ENCODE measurements around the gene CDRT15L2.
"Not testable (repeated sequence)": the region's sequence is repeated elsewhere in the genome, so short reads cannot be mapped to it uniquely, and the experiment has no call there.

CDRT15L2 gene

DNA sequence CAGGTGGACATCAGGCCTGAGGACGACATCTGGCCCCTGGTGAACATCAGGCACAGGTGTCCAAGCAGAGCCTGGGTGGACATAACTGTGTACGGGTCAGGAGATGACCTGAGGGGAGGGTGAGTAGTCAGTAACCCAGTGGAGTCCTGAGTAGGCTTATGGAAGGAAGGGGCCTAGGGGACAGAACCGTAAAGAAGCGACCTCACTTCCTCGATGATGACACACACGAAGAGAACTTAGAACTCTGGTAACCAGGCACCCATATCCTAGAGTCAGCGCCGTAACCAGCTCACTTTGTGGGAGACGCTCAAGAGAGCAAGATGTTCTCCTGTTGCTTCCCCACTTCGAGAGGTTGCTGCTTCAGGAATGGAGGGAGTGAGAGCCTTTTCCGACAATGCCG, at the start of gene CDRT15L2:
CDRT15L2 (plus strand) TSS at position 301 of the 400 bp plus-strand sequence; CDS start at position 321, 20 bp downstream.
- not testable (repeated sequence) for DNase-seq (ENCODE audit: low read depth in 2 of 3, low spot score in 1 of 3)

DNA sequence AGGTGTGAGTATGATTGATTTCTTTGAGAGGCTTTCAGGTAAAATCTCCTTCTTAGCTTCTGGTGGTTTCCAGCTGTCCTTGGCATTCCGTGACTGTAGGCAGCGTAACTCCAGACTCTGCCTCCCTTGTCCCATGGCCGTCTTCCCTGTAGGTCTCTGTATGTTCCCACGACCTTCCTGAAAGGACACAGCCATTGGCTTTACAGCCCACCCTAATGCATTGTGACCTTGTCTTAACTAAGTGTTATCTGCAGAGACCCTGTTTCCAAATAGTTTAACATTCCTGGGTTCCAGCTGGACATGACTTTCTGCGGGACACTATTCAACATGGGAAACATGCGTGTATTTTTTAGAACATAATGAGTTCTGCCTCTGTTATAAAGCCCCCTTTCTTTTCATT, 49.4 kb upstream of the CDRT15L2 start:
- not testable (repeated sequence) for DNase-seq (ENCODE audit: low read depth in 2 of 3, low spot score in 1 of 3)

DNA sequence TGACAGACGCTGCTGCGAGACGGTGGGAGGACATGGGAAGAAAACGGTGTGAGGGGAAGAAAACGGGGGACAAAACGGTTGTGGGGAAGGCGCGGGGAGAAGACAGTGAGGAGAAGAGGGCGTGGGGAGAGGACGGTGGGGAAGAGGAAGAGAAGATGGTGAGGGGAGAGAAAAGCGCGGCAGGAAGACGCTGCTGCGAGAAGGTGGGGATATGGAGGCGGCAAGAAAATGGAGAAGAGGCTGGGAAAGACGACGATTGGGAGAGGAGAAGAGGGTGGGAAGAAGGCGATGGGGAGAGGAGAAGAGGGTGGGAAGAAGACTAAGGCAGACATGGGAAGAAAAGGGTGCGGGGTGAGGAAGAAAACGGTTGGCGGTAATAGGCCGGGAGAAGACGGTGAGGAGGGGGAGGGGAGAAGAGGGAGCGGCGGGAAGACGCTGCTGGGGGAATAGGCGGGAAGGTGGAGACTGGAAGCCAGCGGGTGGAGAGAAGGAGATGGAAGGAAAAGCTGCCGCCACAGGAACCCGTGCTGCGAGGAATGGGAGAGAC, 46.9 kb upstream of the CDRT15L2 start:
- DNase-seq (ENCODE audit: low read depth in 2 of 3, low spot score in 1 of 3): not testable (repeated sequence)

DNA sequence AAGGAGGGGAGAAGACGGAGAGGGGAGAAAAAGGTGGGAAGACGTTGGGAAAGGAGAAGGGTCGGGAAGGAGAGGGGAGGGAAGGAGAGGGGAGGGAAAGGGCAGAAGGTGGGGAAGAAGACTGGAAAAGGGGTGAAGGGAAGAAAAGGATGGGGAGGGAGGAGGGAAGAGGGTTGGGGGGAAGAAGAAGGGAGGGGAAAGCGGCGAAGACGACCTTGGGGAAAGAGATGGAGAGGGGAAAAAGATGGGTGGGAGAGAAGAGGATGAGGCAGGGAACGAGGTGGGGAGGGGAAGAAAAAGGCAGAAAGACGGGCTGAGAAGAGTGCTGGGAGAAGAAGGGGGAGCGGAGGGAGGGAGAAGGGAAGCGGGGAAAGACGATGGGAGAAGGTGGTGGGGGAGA, 46.3 kb upstream of the CDRT15L2 start:
- DNase-seq (ENCODE audit: low read depth in 2 of 3, low spot score in 1 of 3): not testable (repeated sequence)

DNA sequence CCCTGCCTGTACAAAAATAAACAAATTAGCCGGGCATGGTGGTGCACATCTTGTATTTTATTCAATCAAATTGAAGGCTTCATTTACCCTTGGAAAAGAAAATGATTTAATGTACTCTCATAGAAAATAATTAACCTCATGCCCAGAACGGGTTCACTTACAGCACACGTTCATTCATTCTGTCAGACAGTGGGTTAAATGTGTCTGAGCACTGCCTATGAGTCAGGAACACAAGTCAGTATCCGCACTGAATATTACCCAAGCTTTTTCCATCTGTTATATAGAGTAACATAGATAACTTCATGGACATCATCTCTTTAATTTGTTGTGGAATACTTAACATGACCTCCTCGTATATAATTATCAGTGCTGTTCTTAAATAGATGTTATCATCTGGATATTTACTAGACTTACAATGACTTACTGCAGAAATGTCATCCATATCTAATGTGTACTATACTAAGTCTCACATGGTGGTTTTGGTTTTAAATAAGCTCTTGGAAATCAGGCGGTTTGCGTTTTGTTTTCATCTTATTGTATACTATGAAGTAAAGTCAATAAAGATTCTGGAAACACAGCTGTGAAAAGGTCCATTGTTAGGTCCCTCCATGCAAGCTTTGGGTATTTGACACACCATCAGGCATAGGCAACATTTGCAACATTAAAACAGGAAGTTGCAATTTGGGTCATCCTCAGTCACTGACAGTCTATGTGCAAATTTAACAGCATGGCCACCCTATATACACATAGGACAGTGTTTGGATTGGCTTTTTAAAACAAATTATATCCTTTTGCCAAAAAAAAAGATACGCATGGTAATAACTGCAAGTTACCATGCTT, 44.6 kb upstream of the CDRT15L2 start:
- DNase-seq (ENCODE audit: low read depth in 2 of 3, low spot score in 1 of 3): not testable (repeated sequence)

DNA sequence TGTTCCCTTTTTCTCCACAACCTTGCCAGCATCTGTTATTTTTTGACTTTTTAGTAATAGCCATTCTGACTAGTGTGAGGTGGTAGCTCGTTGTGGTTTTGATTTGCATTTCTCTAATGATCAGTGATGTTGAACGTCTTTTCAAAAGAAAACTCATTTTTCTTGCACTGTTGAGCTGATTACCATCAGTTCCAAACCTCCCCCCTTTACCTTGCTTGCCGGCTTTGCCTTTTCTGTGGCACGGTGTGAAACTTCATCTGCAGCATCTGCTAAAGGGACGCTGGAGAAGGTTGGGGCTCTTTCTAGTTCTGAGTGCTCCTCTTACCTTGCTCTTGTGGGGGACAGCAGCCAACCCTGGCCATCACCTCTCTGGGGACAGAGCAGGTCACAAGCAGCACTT, 39.1 kb upstream of the CDRT15L2 start:
- not testable (repeated sequence) for DNase-seq (ENCODE audit: low read depth in 2 of 3, low spot score in 1 of 3)

DNA sequence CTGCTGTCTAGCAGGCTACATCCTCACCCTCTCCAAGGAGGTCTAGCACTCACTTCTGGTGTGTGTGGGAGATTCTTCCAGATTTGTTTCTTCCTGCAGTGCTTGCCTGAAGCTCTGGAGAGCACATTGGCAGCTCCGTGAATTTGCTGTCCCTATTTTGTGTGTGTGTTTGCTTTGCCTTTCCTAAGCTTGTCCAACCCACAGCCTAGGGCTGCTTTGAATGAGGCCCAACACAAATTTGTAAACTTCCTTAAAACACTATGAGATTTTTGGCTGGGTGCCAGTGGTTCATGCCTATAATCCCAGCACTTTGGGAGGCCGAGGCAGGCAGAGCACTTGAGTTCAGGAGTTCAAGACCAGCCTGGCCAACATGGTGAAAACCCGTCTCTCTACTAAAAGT, 38.7 kb upstream of the CDRT15L2 start:
- not testable (repeated sequence) for DNase-seq (ENCODE audit: low read depth in 2 of 3, low spot score in 1 of 3)

DNA sequence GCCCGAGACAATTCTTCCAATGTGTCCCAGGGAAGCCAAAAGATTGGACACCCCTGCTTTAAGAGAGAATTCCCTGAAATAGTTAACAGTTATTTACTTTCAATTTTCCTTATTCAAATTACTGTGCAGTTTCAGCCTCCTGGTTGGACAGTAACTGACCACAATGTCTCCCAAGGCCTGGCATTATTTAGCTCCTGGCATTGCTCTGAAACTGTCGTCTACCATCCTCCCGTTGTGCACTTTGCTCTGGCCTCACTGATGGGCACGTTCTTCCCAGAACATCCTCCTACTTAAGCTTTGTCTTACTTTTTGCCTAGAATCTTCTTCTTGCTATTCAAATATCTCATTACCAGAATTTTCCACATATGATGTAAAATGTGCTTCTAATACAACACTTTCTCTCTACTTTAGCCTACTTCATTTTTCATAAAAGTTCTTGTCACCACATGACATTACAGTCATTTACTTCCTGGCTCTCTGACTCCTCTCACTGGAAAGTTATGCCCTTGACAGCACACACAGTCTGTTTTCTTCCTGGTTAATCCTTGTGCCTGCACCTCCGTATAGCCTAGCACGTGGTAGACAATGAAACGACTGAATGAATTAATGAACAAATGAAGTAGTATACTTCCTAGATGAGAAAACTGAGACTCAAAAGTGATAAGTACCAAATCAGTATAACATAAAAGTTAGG, 37.5 kb upstream of the CDRT15L2 start:
- not testable (repeated sequence) for DNase-seq (ENCODE audit: low read depth in 2 of 3, low spot score in 1 of 3)

DNA sequence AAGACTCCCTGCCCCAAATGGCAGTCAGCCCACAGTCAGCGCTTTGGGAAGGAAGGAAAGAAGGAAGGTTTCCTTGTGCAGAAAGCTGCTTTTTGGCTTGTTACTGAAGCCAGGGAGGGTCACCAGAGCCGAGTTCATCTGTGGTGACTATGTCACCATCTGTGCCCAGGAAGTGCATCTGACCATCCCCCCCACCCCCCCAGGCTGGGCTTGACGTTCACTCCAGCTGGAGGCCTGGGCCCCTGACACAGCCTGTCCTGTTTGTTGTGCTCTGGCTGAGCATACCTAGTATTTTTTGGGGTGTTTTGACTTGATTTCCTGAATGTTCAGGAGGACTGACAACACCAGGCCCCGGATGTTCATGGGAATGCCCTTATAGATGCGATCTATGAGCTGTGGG, 31.6 kb upstream of the CDRT15L2 start:
- DNase-seq (ENCODE audit: low read depth in 2 of 3, low spot score in 1 of 3): not testable (repeated sequence)

DNA sequence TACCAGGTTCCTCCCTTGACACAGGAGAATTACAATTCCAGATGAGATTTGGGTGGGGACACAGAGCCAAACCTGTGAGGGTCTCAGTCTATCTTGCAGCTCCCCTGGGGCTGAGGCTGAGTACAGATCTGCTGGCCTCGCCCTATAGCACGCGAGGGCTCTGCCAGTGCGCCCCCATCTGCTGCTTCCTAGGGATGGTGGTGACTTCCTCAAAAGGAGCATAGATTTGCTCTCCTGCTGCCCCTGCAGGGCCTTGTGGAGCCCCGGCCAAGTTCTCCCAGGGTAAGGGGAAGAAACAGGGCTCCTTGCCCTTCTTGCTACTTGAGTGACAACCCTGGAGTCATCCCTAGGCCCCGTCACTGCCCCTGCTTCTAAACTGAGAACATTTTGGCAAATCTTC, 26.6 kb upstream of the CDRT15L2 start:
- not testable (repeated sequence) for DNase-seq (ENCODE audit: low read depth in 2 of 3, low spot score in 1 of 3)

DNA sequence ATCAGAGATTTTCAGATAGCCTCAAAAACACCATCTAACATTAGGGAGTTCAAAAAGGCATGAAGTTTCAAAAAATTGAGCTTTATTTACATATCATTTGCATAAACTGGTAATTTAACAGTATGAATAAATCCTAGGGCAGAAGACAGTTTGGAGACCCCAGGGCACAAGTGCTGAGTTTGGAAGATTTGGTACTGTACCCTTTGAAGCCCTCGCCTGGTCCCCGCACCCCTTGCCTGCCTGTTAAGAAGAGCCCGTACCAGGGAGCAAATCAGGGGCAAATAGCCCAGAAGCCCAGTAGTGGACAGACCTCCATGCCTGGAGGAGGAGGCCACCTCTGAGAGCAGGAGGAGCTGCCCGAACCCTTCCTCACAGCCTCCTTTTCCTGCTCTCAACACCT, 24.8 kb upstream of the CDRT15L2 start:
- not testable (repeated sequence) for DNase-seq (ENCODE audit: low read depth in 2 of 3, low spot score in 1 of 3)

DNA sequence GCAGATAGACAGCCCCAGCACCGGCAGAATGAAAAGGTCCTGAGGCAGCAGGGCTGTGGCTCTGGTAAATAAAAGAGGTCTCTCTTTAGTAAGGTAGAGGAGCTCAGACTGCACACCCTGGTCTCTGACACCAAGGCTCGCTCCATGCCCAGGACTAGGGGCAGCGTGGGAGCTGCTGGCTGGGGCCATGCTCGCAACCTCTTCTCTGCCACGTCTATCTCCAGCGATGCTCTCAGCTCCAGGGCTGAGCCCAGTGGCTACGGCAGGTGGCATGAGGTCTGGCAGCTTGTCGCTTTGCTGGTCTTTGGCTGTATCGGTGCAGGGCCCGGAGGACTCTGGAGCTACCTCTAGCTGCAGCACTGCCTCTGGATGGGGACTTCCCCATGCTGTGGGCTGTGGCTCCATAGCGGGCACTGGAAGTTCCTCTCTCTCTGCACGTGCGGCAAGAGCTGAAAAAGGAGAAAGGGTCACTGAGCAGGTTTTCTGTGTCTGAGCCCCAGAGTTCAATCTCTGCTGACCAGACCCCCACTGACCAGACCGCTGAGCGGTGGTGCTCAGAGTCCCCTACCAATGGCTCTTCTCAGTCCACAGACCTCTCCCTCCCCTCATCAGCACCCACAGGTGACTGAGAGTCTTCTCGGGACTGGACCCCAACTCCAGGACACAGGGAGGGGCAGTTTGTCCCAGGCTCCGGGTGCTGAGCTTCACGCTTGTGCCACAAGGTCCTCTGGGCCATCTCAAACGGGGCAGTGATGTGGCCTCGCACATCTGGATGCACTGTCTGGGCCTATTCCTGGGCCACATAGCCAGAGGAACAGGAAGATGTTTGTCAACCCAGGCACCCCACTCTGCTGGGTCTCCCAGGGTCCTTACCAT, 24.2 kb upstream of the CDRT15L2 start:
- not testable (repeated sequence) for DNase-seq (ENCODE audit: low read depth in 2 of 3, low spot score in 1 of 3)

DNA sequence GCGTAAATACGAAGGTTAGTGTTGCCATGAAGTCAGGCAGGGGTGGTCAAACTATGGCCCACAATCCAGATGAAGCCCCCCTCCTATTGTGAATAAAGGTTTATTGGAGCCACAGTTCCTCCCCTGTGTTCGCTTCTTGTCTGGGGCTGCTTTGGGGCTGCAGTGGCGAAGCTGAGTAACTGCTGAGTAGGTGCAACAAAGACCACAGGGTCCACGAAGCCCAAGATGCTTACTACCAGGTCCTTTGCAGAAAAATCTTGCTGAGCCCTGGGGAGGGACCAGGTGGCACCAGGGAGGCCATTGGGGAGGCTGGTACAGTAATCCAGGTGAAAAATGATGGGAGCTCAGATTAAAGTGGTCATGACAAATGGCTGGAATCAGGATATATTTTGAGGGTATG, 21.4 kb upstream of the CDRT15L2 start:
- DNase-seq (ENCODE audit: low read depth in 2 of 3, low spot score in 1 of 3): not testable (repeated sequence)

DNA sequence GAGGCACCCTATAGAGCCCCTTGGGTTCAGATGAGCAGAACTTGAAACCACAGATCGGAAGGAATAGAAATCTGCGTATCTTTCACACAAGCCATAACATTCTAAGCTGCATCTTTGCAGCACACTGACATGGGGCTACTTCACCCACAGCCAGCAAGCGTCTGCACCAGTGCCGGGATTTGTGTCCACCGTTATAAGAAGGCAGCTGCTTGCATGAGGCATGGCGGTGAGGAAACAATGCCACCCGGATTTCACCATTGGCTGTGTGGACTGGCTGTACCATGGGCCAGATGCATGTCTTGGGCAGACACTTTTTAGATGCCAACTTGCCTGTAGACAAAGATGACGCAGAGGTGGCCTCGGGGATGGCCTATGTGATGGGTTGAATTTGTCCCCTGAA, 20.5 kb upstream of the CDRT15L2 start:
- not testable (repeated sequence) for DNase-seq (ENCODE audit: low read depth in 2 of 3, low spot score in 1 of 3)

DNA sequence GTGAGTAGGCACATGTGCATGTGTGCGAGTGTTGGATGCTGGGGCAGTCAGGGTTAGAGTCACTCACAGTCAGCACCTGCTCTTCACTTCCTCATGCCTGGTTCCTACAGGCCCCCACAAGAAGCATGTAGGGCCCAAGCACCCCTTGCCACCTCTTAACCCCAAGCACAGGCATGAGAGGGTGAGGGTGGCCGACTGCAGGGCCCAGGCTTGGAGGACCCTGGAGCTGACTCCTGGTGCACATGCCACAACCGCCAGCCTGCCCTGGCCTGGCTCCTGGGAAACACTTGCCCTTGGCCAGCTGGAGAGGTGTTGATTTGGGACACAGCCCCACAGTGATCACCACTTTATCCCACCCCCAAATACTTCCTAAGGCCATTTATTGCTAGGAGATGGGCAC, 16.9 kb upstream of the CDRT15L2 start:
- no peak for DNase-seq (ENCODE audit: low read depth in 2 of 3, low spot score in 1 of 3)

DNA sequence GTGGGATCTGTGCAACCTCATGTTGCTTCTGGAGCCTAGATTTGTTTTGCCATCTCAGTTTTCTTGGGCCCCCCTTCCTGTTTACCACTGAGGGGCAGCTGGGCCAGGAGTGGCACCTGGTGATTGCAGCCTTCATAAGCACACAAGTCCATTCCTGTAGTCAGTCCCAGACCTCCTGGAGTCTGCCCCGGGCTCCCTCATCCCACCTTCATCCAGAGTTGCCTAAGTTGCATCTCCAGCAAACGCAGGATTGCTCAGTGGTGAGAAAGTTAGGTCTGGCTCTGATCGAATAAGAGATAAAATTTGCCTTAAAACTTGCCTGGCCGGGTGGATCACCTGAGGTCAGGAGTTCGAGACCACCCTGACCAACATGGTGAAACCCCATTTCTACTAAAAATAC, 14.3 kb upstream of the CDRT15L2 start:
- not testable (repeated sequence) for DNase-seq (ENCODE audit: low read depth in 2 of 3, low spot score in 1 of 3)

DNA sequence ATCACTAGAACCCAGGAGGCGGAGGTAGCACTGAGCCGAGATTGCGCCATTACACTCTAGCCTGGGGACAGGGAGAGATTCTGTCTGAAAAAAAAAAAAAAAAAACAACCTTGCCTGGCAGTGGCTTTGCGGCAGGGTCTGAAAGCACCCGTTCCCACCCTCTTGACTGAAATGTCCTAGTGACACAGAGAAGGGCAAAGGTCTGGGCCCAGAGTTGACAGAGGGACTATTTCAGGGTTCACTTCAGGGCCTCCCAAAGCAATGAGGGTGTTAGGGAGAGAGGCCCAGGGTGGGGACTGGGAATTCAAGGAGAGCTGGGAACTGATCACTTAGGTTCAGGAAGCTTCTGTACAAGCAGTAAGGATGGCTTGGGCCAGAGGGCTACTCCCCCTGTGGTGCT, 13.8 kb upstream of the CDRT15L2 start:
- no peak for DNase-seq (ENCODE audit: low read depth in 2 of 3, low spot score in 1 of 3)

DNA sequence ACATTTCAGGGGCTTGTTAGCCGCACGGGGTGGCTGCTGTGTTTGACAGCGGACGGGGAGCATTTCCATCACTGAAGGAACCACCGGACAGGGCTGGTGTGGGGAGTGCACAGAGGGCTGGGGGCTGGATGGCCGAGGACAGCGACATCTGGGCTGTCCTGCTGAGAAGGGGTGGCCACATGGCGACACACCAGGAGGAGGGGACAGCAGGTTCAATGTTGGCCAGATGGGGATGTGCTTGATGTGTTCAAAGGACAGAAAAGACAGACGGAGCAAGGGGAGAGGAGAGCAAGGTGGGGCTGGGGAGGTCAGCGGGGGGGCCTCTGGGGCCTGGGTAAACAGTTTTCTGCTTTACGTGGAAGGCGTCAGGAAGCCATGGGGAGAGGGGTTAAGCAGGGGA, 12.8 kb upstream of the CDRT15L2 start:
- DNase-seq (ENCODE audit: low read depth in 2 of 3, low spot score in 1 of 3): not testable (repeated sequence)

DNA sequence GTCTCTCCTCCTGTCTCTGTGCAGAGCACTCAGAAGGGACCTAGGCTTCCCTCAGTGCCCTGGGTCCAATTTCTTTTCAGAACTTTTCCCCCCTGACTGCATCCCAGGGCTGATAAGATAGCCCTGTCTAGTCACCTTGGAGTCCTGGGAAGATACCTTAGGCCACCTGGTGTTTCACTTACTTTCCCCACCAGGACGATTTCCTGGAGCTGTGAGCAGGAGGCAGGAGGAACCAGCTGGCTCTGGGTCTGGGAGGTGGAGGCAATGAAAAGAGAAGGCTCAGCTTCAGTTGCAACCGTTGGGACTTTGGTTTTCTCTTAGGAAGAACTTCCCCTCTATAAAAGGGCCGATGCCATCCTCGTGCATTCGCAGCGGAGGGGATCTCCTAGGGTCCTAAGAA, 12.1 kb upstream of the CDRT15L2 start:
- DNase-seq (ENCODE audit: low read depth in 2 of 3, low spot score in 1 of 3): not testable (repeated sequence)

DNA sequence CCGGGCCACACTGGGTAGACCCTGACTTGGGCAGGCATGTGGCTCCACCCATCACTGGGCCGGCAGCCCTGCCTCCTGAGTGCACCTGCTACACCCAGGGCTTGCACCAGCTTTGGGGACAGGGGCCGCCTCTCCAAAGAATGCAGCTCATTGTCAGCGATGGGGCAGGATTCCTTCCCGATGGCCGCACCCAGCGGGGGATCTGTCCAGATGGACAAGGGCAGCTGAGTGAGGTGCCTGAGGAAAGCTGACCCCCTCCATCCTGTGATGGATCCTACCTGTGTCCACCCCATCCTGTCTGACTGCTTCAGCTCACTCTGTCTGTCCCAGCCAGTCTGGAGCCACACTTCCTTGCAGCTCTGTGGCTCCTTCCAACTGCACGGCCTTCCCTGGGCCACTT, 10.9 kb upstream of the CDRT15L2 start:
- DNase-seq (ENCODE audit: low read depth in 2 of 3, low spot score in 1 of 3): not testable (repeated sequence)

DNA sequence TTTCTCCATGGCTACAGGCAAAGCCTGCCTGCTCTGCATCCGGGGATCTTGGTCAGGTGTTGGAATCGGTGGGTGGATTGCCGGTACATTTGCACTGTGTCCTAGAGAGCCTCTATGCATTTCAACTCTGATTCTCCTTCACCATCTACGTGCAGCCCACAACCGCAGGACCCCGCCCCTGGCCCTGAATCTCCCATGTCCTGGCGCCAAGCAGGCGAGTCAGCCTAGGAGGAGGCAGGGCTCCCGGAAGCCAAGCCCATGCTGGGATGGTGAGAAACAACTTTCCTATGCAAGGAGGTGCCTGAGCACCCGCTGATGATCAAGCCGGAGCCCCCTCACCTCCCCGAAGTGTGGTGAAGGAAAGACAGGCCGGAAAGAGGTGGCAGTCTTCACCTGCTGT, 7.9 kb upstream of the CDRT15L2 start:
- DNase-seq (ENCODE audit: low read depth in 2 of 3, low spot score in 1 of 3): not testable (repeated sequence)
